ENCODE results near the gene TSEN34.

TSEN34 gene

DNA sequence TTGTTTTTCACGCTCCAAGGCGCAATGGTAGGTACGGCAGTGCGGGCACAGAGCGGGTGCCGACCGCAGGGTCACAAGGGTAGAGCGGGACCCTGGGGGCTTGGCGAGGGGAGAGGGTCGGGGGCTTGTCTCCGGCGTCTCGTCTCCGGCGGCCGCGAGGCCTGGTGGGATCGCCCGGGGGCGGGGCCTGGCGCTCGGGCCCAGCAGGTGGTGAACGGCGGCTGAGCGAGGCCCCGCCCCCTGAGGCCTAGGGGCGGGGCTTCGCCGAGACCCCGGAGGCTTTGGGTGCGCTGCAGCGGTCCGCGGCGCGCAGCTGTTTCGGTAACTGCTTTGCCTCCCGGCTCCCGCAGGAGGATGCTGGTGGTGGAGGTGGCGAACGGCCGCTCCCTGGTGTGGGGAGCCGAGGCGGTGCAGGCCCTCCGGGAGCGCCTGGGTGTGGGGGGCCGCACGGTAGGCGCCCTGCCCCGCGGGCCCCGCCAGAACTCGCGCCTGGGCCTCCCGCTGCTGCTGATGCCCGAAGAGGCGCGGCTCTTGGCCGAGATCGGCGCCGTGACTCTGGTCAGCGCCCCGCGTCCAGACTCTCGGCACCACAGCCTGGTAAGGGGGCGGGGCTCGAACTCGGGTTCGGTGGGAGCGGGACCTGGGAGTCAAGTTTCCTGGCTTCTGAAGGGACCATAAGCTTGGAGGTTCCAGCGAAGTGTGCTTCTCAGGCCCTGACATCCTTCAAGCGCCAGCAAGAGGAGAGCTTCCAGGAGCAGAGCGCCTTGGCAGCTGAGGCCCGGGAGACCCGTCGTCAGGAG lies at the start of gene TSEN34 (continued):
- TF ChIP-seq, protein P1, sequence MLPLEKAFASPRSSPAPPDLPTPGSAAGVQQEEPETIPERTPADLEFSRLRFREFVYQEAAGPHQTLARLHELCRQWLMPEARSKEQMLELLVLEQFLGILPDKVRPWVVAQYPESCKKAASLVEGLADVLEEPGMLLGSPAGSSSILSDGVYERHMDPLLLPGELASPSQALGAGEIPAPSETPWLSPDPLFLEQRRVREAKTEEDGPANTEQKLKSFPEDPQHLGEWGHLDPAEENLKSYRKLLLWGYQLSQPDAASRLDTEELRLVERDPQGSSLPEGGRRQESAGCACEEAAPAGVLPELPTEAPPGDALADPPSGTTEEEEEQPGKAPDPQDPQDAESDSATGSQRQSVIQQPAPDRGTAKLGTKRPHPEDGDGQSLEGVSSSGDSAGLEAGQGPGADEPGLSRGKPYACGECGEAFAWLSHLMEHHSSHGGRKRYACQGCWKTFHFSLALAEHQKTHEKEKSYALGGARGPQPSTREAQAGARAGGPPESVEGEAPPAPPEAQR (tag by site-specific recombination; IDR thresholded peaks at IDR 0.05), result no peak
- TF ChIP-seq ZSCAN23 (tag by site-specific recombination; IDR thresholded peaks at IDR 0.05), result no peak
- TF ChIP-seq SCRT1 (tag by site-specific recombination; IDR thresholded peaks at IDR 0.05; ENCODE audit: borderline replicate concordance), result no peak
- TF ChIP-seq ZNF510 (tag by site-specific recombination; IDR thresholded peaks at IDR 0.05; ENCODE audit: insufficient replicate concordance), result no peak
- no peak for TF ChIP-seq ZNF843 (tag by site-specific recombination; IDR thresholded peaks at IDR 0.05)
- no peak for TF ChIP-seq SETDB1 (IDR thresholded peaks at IDR 0.05; ENCODE audit: insufficient read length, low read length)
- TF ChIP-seq ZNF157 (tag by site-specific recombination; IDR thresholded peaks at IDR 0.05), result no peak
- no peak for TF ChIP-seq ZNF19 (tag by site-specific recombination; IDR thresholded peaks at IDR 0.05; ENCODE audit: low read depth)
- TF ChIP-seq ZNF248 (tag by site-specific recombination; IDR thresholded peaks at IDR 0.05), result no peak
- TF ChIP-seq ZNF121 (tag by site-specific recombination; IDR thresholded peaks at IDR 0.05), result no peak
- TF ChIP-seq KLF1 (tag by site-specific recombination; IDR thresholded peaks at IDR 0.05), result 0 out of 2 replicates have a peak, but pooled peaks have one; percentile 61
- TF ChIP-seq ZNF658 (tag by site-specific recombination; IDR thresholded peaks at IDR 0.05), result no peak
- TF ChIP-seq KLF7 (tag by site-specific recombination; IDR thresholded peaks at IDR 0.05; ENCODE audit: borderline replicate concordance), result no peak
- peak; percentile 80 for TF ChIP-seq ZNF391 (tag by site-specific recombination; IDR thresholded peaks at IDR 0.05; ENCODE audit: borderline replicate concordance, low read depth)
- TF ChIP-seq, protein P2, sequence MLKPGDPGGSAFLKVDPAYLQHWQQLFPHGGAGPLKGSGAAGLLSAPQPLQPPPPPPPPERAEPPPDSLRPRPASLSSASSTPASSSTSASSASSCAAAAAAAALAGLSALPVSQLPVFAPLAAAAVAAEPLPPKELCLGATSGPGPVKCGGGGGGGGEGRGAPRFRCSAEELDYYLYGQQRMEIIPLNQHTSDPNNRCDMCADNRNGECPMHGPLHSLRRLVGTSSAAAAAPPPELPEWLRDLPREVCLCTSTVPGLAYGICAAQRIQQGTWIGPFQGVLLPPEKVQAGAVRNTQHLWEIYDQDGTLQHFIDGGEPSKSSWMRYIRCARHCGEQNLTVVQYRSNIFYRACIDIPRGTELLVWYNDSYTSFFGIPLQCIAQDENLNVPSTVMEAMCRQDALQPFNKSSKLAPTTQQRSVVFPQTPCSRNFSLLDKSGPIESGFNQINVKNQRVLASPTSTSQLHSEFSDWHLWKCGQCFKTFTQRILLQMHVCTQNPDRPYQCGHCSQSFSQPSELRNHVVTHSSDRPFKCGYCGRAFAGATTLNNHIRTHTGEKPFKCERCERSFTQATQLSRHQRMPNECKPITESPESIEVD (tag by site-specific recombination; IDR thresholded peaks at IDR 0.05), result no peak
- TF ChIP-seq REPIN1 (tag by site-specific recombination; IDR thresholded peaks at IDR 0.05; ENCODE audit: low read depth), result no peak
- TF ChIP-seq, protein P3, sequence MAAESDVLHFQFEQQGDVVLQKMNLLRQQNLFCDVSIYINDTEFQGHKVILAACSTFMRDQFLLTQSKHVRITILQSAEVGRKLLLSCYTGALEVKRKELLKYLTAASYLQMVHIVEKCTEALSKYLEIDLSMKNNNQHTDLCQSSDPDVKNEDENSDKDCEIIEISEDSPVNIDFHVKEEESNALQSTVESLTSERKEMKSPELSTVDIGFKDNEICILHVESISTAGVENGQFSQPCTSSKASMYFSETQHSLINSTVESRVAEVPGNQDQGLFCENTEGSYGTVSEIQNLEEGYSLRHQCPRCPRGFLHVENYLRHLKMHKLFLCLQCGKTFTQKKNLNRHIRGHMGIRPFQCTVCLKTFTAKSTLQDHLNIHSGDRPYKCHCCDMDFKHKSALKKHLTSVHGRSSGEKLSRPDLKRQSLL (tag by site-specific recombination; IDR thresholded peaks at IDR 0.05), result peak; percentile 10; the same call in 1 of the 2 replicates
- TF ChIP-seq WT1 (tag by site-specific recombination; IDR thresholded peaks at IDR 0.05), result no peak
- TF ChIP-seq ZNF311 (tag by site-specific recombination; IDR thresholded peaks at IDR 0.05; ENCODE audit: borderline replicate concordance), result no peak
- TF ChIP-seq ZIC2 (tag by site-specific recombination; IDR thresholded peaks at IDR 0.05), result peak; percentile 91
- no peak for TF ChIP-seq ZNF350 (tag by site-specific recombination; IDR thresholded peaks at IDR 0.05)
- TF ChIP-seq ZNF132 (tag by site-specific recombination; IDR thresholded peaks at IDR 0.05; ENCODE audit: borderline replicate concordance), result no peak
- TF ChIP-seq ZSCAN16 (tag by site-specific recombination; IDR thresholded peaks at IDR 0.05), result no peak
- TF ChIP-seq, protein P4, sequence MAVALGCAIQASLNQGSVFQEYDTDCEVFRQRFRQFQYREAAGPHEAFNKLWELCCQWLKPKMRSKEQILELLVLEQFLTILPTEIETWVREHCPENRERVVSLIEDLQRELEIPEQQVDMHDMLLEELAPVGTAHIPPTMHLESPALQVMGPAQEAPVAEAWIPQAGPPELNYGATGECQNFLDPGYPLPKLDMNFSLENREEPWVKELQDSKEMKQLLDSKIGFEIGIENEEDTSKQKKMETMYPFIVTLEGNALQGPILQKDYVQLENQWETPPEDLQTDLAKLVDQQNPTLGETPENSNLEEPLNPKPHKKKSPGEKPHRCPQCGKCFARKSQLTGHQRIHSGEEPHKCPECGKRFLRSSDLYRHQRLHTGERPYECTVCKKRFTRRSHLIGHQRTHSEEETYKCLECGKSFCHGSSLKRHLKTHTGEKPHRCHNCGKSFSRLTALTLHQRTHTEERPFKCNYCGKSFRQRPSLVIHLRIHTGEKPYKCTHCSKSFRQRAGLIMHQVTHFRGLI (tag by site-specific recombination; IDR thresholded peaks at IDR 0.05), result 0 out of 2 replicates have a peak, but pooled peaks have one; percentile 18
- no peak for TF ChIP-seq ZNF654 (tag by site-specific recombination; IDR thresholded peaks at IDR 0.05; ENCODE audit: low read depth)
- TF ChIP-seq GLIS1 (tag by site-specific recombination; IDR thresholded peaks at IDR 0.05), result peak; percentile 89
- TF ChIP-seq ZNF571 (tag by site-specific recombination; IDR thresholded peaks at IDR 0.05), result no peak
- TF ChIP-seq ZNF473 (tag by site-specific recombination; IDR thresholded peaks at IDR 0.05), result no peak
- no peak for TF ChIP-seq ZNF549 (tag by site-specific recombination; IDR thresholded peaks at IDR 0.05)
- TF ChIP-seq ZNF791 (tag by site-specific recombination; IDR thresholded peaks at IDR 0.05), result no peak
- TF ChIP-seq, protein P5, sequence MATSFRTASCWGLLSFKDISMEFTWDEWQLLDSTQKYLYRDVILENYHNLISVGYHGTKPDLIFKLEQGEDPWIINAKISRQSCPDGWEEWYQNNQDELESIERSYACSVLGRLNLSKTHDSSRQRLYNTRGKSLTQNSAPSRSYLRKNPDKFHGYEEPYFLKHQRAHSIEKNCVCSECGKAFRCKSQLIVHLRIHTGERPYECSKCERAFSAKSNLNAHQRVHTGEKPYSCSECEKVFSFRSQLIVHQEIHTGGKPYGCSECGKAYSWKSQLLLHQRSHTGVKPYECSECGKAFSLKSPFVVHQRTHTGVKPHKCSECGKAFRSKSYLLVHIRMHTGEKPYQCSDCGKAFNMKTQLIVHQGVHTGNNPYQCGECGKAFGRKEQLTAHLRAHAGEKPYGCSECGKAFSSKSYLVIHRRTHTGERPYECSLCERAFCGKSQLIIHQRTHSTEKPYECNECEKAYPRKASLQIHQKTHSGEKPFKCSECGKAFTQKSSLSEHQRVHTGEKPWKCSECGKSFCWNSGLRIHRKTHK (tag by site-specific recombination; IDR thresholded peaks at IDR 0.05), result no peak
- no peak for TF ChIP-seq SALL2 (tag by site-specific recombination; IDR thresholded peaks at IDR 0.05; ENCODE audit: borderline replicate concordance)
- TF ChIP-seq ZNF600 (tag by site-specific recombination; IDR thresholded peaks at IDR 0.05), result peak; percentile 72; the same call in 1 of the 2 replicates
- TF ChIP-seq GLI4 (tag by site-specific recombination; IDR thresholded peaks at IDR 0.05), result no peak

Data from HEK293 (cell line).